Measurements from ENCODE around the gene TNIP2. TPM values are rescaled to one million over a fixed set of nuclear protein-coding genes. Genes with fewer than 3 reads are reported as not detected.

TNIP2 gene
- total and polyA plus RNA-seq, 2 of the 13 experiments (the other 11 are each of a cell fraction or from before 2014, with no cell fraction given) = 25.6 to 38.0 TPM

- TF ChIP-seq, protein P1, sequence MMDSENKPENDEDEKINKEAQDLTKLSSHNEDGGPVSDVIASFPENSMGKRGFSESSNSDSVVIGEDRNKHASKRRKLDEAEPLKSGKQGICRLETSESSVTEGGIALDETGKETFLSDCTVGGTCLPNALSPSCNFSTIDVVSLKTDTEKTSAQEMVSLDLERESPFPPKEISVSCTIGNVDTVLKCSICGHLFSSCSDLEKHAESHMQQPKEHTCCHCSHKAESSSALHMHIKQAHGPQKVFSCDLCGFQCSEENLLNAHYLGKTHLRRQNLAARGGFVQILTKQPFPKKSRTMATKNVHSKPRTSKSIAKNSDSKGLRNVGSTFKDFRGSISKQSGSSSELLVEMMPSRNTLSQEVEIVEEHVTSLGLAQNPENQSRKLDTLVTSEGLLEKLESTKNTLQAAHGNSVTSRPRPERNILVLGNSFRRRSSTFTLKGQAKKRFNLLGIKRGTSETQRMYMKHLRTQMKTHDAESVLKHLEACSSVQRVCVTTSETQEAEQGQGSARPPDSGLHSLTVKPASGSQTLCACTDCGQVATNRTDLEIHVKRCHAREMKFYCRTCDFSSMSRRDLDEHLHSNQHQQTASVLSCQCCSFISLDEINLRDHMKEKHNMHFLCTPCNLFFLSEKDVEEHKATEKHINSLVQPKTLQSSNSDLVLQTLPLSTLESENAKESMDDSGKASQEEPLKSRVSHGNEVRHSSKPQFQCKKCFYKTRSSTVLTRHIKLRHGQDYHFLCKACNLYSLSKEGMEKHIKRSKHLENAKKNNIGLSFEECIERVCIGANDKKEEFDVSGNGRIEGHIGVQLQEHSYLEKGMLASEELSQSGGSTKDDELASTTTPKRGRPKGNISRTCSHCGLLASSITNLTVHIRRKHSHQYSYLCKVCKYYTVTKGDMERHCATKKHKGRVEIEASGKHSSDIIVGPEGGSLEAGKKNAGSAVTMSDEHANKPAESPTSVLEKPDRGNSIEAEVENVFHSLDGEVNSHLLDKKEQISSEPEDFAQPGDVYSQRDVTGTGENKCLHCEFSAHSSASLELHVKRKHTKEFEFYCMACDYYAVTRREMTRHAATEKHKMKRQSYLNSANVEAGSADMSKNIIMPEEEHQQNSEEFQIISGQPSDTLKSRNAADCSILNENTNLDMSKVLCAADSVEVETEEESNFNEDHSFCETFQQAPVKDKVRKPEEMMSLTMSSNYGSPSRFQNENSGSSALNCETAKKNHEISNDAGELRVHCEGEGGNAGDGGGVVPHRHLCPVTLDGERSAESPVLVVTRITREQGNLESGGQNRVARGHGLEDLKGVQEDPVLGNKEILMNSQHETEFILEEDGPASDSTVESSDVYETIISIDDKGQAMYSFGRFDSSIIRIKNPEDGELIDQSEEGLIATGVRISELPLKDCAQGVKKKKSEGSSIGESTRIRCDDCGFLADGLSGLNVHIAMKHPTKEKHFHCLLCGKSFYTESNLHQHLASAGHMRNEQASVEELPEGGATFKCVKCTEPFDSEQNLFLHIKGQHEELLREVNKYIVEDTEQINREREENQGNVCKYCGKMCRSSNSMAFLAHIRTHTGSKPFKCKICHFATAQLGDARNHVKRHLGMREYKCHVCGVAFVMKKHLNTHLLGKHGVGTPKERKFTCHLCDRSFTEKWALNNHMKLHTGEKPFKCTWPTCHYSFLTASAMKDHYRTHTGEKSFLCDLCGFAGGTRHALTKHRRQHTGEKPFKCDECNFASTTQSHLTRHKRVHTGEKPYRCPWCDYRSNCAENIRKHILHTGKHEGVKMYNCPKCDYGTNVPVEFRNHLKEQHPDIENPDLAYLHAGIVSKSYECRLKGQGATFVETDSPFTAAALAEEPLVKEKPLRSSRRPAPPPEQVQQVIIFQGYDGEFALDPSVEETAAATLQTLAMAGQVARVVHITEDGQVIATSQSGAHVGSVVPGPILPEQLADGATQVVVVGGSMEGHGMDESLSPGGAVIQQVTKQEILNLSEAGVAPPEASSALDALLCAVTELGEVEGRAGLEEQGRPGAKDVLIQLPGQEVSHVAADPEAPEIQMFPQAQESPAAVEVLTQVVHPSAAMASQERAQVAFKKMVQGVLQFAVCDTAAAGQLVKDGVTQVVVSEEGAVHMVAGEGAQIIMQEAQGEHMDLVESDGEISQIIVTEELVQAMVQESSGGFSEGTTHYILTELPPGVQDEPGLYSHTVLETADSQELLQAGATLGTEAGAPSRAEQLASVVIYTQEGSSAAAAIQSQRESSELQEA (CRISPR knock-in tag; IDR thresholded peaks at IDR 0.05; ENCODE audit: not compliant biosample characterization) = no peak
- TF ChIP-seq ZNF17 (CRISPR knock-in tag; IDR thresholded peaks at IDR 0.05) (no peak), ZNF343 (CRISPR knock-in tag; IDR thresholded peaks at IDR 0.05) (no peak)
These were observed 5.2 kb downstream of the TNIP2 start (continued) for GRCh38 chr4:2750719-2751605.
